IMR-90 (cell line): Measurements from ENCODE around the gene YWHAG. TPM values are rescaled to one million over a fixed set of nuclear protein-coding genes. Genes with fewer than 3 reads are reported as not detected.

Source experiments
- ATAC-seq: fragments of 200-7000 bp; cut with Tn5 transposase; 2 replicates; pipeline ENCODE4 v1.9.1; 2020; ENCODE audit warnings: low read depth, mild to moderate bottlenecking, moderate library complexity
- BruUV-seq: library from RNA; stranded (reverse); fragments of 400-500 nt; replicated peaks from 2 replicates; lab custom pipeline; 2021; lab: Mats Ljungman, UMichigan
- CTCF ChIA-PET: fragments of 300-600 bp; formaldehyde crosslinking; extraction: SDS; loops from one replicate; lab custom pipeline; 2021; ENCODE audit warnings: antibody characterized with exemption; lab: Yijun Ruan, JAX
- POLR2A ChIA-PET: fragments of 300-600 bp; sonication (Branson Sonifier 250); formaldehyde crosslinking; loops from one replicate; lab custom pipeline; 2022; ENCODE audit warnings: antibody characterized with exemption; ENCODE audit not compliant: unreplicated experiment; lab: Charles Lee
- DNase-seq: peaks from one replicate; pipeline ENCODE4 v3.0.0; 2013
- H2AFZ ChIP-seq: replicated peaks from 2 replicates; pipeline ENCODE3; 2013; ENCODE audit warnings: low read length, mild to moderate bottlenecking; ENCODE audit not compliant: poor library complexity
- H2AK5ac ChIP-seq: 2 replicates; pipeline ENCODE4 v1.6.1; 2013; ENCODE audit warnings: low read depth, low read length, inconsistent platforms
- H2AK9ac ChIP-seq: replicated peaks from 2 replicates; pipeline ENCODE3; 2013; ENCODE audit warnings: mild to moderate bottlenecking, low read depth, low read length, moderate library complexity; ENCODE audit not compliant: poor library complexity
- H2BK120ac ChIP-seq: 2 replicates; pipeline ENCODE4 v1.6.1; 2013; ENCODE audit warnings: low read depth, low read length, inconsistent platforms
- H2BK15ac ChIP-seq: 3 replicates; pipeline ENCODE4 v1.6.1; 2013; ENCODE audit warnings: low read depth, low read length, inconsistent platforms
- H2BK20ac ChIP-seq: 2 replicates; pipeline ENCODE4 v1.6.1; 2013; ENCODE audit warnings: low read depth, mild to moderate bottlenecking, inconsistent platforms, low read length, moderate library complexity
- H2BK5ac ChIP-seq: 2 replicates; pipeline ENCODE4 v1.6.1; 2013; ENCODE audit warnings: mild to moderate bottlenecking, low read depth, low read length, inconsistent platforms; ENCODE audit not compliant: poor library complexity, severe bottlenecking
- H3K14ac ChIP-seq: replicated peaks from 2 replicates; pipeline ENCODE4 v1.6.1; 2013; ENCODE audit warnings: low read depth, low read length, inconsistent platforms
- H3K18ac ChIP-seq: 2 replicates; pipeline ENCODE4 v1.6.1; 2013; ENCODE audit warnings: low read depth, low read length, control low read depth
- H3K23ac ChIP-seq: 2 replicates; pipeline ENCODE4 v1.6.1; 2013; ENCODE audit warnings: low read depth, low read length, inconsistent platforms
- H3K27ac ChIP-seq: 2 replicates; pipeline ENCODE4 v1.5.1; 2013; ENCODE audit warnings: mild to moderate bottlenecking, control low read depth, low read length; ENCODE audit not compliant: insufficient read depth
- H3K27me3 ChIP-seq: 2 replicates; pipeline ENCODE4 v1.6.1; 2013; ENCODE audit warnings: low read length; ENCODE audit not compliant: control insufficient read depth, insufficient read depth
- H3K36me3 ChIP-seq: 2 replicates; pipeline ENCODE4 v1.6.1; 2013; ENCODE audit warnings: low read length, mixed read lengths; ENCODE audit not compliant: control insufficient read depth, insufficient read depth
- H3K4ac ChIP-seq: 2 replicates; pipeline ENCODE4 v1.6.1; 2013; ENCODE audit warnings: low read depth, low read length, inconsistent platforms
- H3K4me1 ChIP-seq: 2 replicates; pipeline ENCODE4 v1.6.1; 2013; ENCODE audit warnings: low read length, mixed read lengths; ENCODE audit not compliant: control insufficient read depth, insufficient read depth
- H3K4me2 ChIP-seq: 2 replicates; pipeline ENCODE4 v1.6.1; 2013; ENCODE audit warnings: low read depth, mild to moderate bottlenecking, control low read depth, low read length, moderate library complexity
- H3K4me3 ChIP-seq: 2 replicates; pipeline ENCODE4 v1.5.1; 2013; ENCODE audit warnings: low read depth, mild to moderate bottlenecking, control low read depth, low read length, moderate library complexity; ENCODE audit not compliant: insufficient read depth
- H3K56ac ChIP-seq: 2 replicates; pipeline ENCODE4 v1.6.1; 2013; ENCODE audit warnings: low read length, inconsistent platforms; ENCODE audit not compliant: insufficient read depth; ENCODE audit errors: extremely low read depth
- H3K79me1 ChIP-seq, 2 experiments: 2 replicates each; pipeline ENCODE4 v1.6.1; 2013; ENCODE audit warnings: low read length in 2 of 2, inconsistent platforms in 1 of 2, low read depth in 1 of 2
- H3K9ac ChIP-seq: 2 replicates; pipeline ENCODE4 v1.6.1; 2013; ENCODE audit warnings: low read depth, low read length, control low read depth
- H3K9me1 ChIP-seq: 2 replicates; pipeline ENCODE4 v1.6.1; 2013; ENCODE audit warnings: low read length, inconsistent platforms; ENCODE audit not compliant: insufficient read depth
- H3K9me3 ChIP-seq: 2 replicates; pipeline ENCODE4 v1.6.1; 2013; ENCODE audit warnings: low read length; ENCODE audit not compliant: control insufficient read depth, insufficient read depth
- H4K20me1 ChIP-seq: 2 replicates; pipeline ENCODE4 v1.6.1; 2013; ENCODE audit warnings: low read length, inconsistent platforms; ENCODE audit not compliant: insufficient read depth
- H4K5ac ChIP-seq: 2 replicates; pipeline ENCODE4 v1.6.1; 2013; ENCODE audit warnings: mild to moderate bottlenecking, low read depth, low read length, control low read depth
- H4K8ac ChIP-seq, 2 experiments: 2 replicates each; pipeline ENCODE4 v1.6.1; 2013; ENCODE audit warnings: low read depth in 2 of 2, low read length in 2 of 2, control low read depth in 1 of 2, inconsistent platforms in 1 of 2
- H4K91ac ChIP-seq: 2 replicates; pipeline ENCODE4 v1.6.1; 2013; ENCODE audit warnings: low read depth, low read length, inconsistent platforms; ENCODE audit not compliant: insufficient read depth
- BHLHE40 ChIP-seq: fragments of 150-350 bp; IDR thresholded peaks from 2 replicates; pipeline ENCODE4 v1.6.1; 2016; ENCODE audit warnings: mild to moderate bottlenecking, low read depth, low read length
- CEBPB ChIP-seq: IDR thresholded peaks from 2 replicates; pipeline ENCODE4 v1.6.1; 2012; ENCODE audit warnings: low read depth, low read length, improper control_type of control experiment
- CHD1 ChIP-seq: IDR thresholded peaks from 2 replicates; pipeline ENCODE4 v1.6.1; 2012; ENCODE audit warnings: low read depth, low read length, improper control_type of control experiment
- FOS ChIP-seq: fragments of 150-350 bp; IDR thresholded peaks from 2 replicates; pipeline ENCODE4 v1.6.1; 2016; ENCODE audit warnings: low read depth, low read length
- MAFK ChIP-seq: IDR thresholded peaks from 2 replicates; pipeline ENCODE4 v1.6.1; 2012; ENCODE audit warnings: low read depth, low read length, improper control_type of control experiment
- MAZ ChIP-seq: IDR thresholded peaks from 2 replicates; pipeline ENCODE4 v1.6.1; 2012; ENCODE audit warnings: low read depth, mild to moderate bottlenecking, low read length, improper control_type of control experiment, moderate library complexity, borderline replicate concordance
- MXI1 ChIP-seq: IDR thresholded peaks from 2 replicates; pipeline ENCODE4 v1.6.1; 2012; ENCODE audit warnings: low read depth, mild to moderate bottlenecking, low read length, moderate library complexity, borderline replicate concordance
- NFE2L2 ChIP-seq: fragments of 150-350 bp; IDR thresholded peaks from 2 replicates; pipeline ENCODE4 v1.6.1; 2016; ENCODE audit warnings: low read depth, mild to moderate bottlenecking, low read length
- POLR2A ChIP-seq: IDR thresholded peaks from 2 replicates; pipeline ENCODE4 v1.6.1; 2012; ENCODE audit warnings: mild to moderate bottlenecking, low read depth, low read length
- RAD21 ChIP-seq: IDR thresholded peaks from 2 replicates; pipeline ENCODE4 v1.6.1; 2012; ENCODE audit warnings: low read length, improper control_type of control experiment
- RCOR1 ChIP-seq: IDR thresholded peaks from 2 replicates; pipeline ENCODE4 v1.6.1; 2012; ENCODE audit warnings: mild to moderate bottlenecking, low read length, improper control_type of control experiment; ENCODE audit not compliant: insufficient replicate concordance
- RFX5 ChIP-seq: IDR thresholded peaks from 2 replicates; pipeline ENCODE4 v1.8.0; 2012; ENCODE audit warnings: low read depth, mild to moderate bottlenecking, low read length, moderate library complexity
- SMC3 ChIP-seq: fragments of 150-350 bp; IDR thresholded peaks from 2 replicates; pipeline ENCODE4 v1.6.1; 2016; ENCODE audit warnings: low read depth, mild to moderate bottlenecking, antibody characterized with exemption, low read length, moderate library complexity
- WGBS, 2 experiments: methylation state at CpG; one replicate each; pipeline versions ENCODE4 v1.1.5 to v1.1.7; 2013; ENCODE audit warnings: missing lambda C conversion rate in 2 of 2; ENCODE audit not compliant: insufficient read length in 1 of 2; ENCODE audit errors: extremely low coverage in 2 of 2; 5-methylcytosine and 5-hydroxymethylcytosine counted together
- dilution Hi-C: fragments of 300-500 bp; cut with HindIII; formaldehyde crosslinking; loops from one replicate; pipeline ENCODE4 v1.14.3; 2018; ENCODE audit warnings: low sequenced_read_pairs; ENCODE audit not compliant: unreplicated experiment
- in situ Hi-C: fragments of 300-500 bp; cut with MboI; formaldehyde crosslinking; loops from 3 replicates; pipeline ENCODE4 v1.14.3; 2019; ENCODE audit warnings: low sequenced_read_pairs, inconsistent platforms, mixed read lengths
- intact Hi-C: fragments of 100-400 bp; cut with micrococcal nuclease; formaldehyde crosslinking; loops from 2 replicates; pipeline ENCODE4 v1.10.0; 2022
- polyA plus RNA-seq, 3 experiments: library from polyadenylated mRNA; depleted of rRNA; stranded (reverse); fragments of >200 nt; gene quantifications; 2 replicates each; pipeline ENCODE4 v1.2.3, GENCODE V29; 2012; ENCODE audit warnings: low replicate concordance in 1 of 3
- total RNA-seq: library from RNA; depleted of rRNA; stranded (reverse); fragments of >200 nt; gene quantifications from 2 replicates; pipeline ENCODE4 v1.2.3, GENCODE V29; 2012
- TF ChIP-seq, protein P1 (sequence below): fragments of 150-350 bp; IDR thresholded peaks from 2 replicates; pipeline ENCODE4 v1.6.1; 2017; ENCODE audit warnings: mild to moderate bottlenecking, antibody characterized with exemption, low read length, low read depth
- TF ChIP-seq, protein P2 (sequence below): fragments of 150-350 bp; IDR thresholded peaks from 2 replicates; pipeline ENCODE4 v1.6.1; 2016; ENCODE audit warnings: low read depth, mild to moderate bottlenecking, low read length, moderate library complexity, borderline replicate concordance
- TF ChIP-seq, protein P3 (sequence below): conservative IDR thresholded peaks from 2 replicates; pipeline ENCODE4 v1.5.1; 2012; ENCODE audit warnings: mild to moderate bottlenecking, low read depth, low read length, improper control_type of control experiment

YWHAG gene
- total and polyA plus RNA-seq, 2 of the 4 experiments (the other 2 are of a cell fraction) = 40.1 to 64.9 TPM

DNA sequence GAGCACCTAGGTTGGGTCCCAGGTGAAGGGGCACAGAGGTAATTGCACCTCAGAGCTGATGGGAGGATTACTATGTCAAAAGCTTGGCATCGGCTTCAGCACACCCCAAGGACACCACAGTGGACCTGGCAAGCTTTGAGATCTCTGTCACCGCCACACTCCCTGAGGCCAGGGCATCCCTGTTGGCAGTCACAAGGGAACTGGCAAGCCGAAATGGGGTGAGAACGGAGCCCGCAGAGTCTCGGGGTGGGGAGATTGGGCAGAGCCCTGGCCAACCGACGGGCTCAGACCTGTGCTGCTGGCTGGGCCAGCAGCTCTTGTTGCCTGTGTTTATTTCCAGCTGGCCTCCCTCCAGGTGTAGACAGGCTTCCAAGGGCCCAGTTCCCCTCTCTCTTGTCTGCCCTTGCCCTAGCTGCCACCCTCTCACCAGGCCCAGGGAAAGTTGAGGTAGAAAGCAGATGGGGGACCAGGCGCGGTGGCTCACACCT lies 53.9 kb downstream of the YWHAG start:
- no peak overlapping the region for H3K9ac ChIP-seq
- peaks cover 15% of the 10 kb centered on the region for H4K20me1 ChIP-seq
- no peak overlapping the region for H3K4me3 ChIP-seq
- H3K9me3 ChIP-seq = 0 out of 2 replicates have a peak, but pooled peaks cover 2% of the 10 kb centered on the region
- H3K14ac ChIP-seq = 0 out of 2 replicates have a peak overlapping the region, but pooled peaks have one; percentile 16
- H4K8ac ChIP-seq = no peak overlapping the region
- ATAC-seq (no peak), DNase-seq (no peak)
- peaks cover 10% of the 10 kb centered on the region for H3K36me3 ChIP-seq
- dilution Hi-C loops = no loop called here
- H2BK5ac ChIP-seq = no peak overlapping the region
- 69% methylated on average over 6 of the region's 10 CpGs; no CpG with 5 or more reads in 1 of the 2 experiments for WGBS, 2 experiments
- no peak overlapping the region for H3K56ac ChIP-seq
- H3K79me1 ChIP-seq = peaks cover 0 to 19% of the 10 kb centered on the region in 2 experiments; a peak in 3 of 4 replicates
- CTCF ChIA-PET = no interaction called here
- H2AK5ac ChIP-seq = 0 out of 2 replicates have a peak overlapping the region, but pooled peaks have one; percentile 38
- peak overlapping the region; percentile 52; the same call in 1 of the 2 replicates for H3K27ac ChIP-seq
- peak overlapping the region; percentile 41; the same call in 1 of the 2 replicates for H3K23ac ChIP-seq
- H3K4ac ChIP-seq = no peak overlapping the region
- no peak overlapping the region for H4K91ac ChIP-seq
- POLR2A ChIA-PET = interaction anchor here (1.0 to 1.2 kb wide), 2 partner anchors 13 to 18 kb away, joined by 3 to 5 read pairs; no protein-coding TSS in a partner anchor
- H2AFZ ChIP-seq = no peak overlapping the region
- no peak overlapping the region for H4K5ac ChIP-seq
- intact Hi-C loops = no loop called here
- H3K27me3 ChIP-seq = no peaks in the 10 kb centered on the region
- no peak overlapping the region for H2BK120ac ChIP-seq
- in situ Hi-C loops = no loop called here
- no peak overlapping the region for H2AK9ac ChIP-seq
- H3K18ac ChIP-seq = no peak overlapping the region
- peaks cover 18% of the 10 kb centered on the region for H3K4me1 ChIP-seq
- H2BK15ac ChIP-seq = no peak overlapping the region
- BruUV-seq = no TSS peak
- no peak overlapping the region for H2BK20ac ChIP-seq
- no peak for TF ChIP-seq RCOR1
- no peak for TF ChIP-seq FOS
- no peak for TF ChIP-seq MAZ
- TF ChIP-seq RAD21 = no peak
- no peak for TF ChIP-seq CHD1
- no peak for TF ChIP-seq RFX5
- TF ChIP-seq, protein P1, sequence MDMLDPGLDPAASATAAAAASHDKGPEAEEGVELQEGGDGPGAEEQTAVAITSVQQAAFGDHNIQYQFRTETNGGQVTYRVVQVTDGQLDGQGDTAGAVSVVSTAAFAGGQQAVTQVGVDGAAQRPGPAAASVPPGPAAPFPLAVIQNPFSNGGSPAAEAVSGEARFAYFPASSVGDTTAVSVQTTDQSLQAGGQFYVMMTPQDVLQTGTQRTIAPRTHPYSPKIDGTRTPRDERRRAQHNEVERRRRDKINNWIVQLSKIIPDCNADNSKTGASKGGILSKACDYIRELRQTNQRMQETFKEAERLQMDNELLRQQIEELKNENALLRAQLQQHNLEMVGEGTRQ = no peak
- TF ChIP-seq, protein P2, sequence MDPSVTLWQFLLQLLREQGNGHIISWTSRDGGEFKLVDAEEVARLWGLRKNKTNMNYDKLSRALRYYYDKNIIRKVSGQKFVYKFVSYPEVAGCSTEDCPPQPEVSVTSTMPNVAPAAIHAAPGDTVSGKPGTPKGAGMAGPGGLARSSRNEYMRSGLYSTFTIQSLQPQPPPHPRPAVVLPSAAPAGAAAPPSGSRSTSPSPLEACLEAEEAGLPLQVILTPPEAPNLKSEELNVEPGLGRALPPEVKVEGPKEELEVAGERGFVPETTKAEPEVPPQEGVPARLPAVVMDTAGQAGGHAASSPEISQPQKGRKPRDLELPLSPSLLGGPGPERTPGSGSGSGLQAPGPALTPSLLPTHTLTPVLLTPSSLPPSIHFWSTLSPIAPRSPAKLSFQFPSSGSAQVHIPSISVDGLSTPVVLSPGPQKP = no peak
- no peak; the same call in 1 of the 2 replicates for TF ChIP-seq POLR2A
- TF ChIP-seq SMC3 = no peak
- no peak for TF ChIP-seq CEBPB
- no peak for TF ChIP-seq MAFK
- no peak for TF ChIP-seq BHLHE40
- no peak for TF ChIP-seq MXI1
- TF ChIP-seq, protein P3, sequence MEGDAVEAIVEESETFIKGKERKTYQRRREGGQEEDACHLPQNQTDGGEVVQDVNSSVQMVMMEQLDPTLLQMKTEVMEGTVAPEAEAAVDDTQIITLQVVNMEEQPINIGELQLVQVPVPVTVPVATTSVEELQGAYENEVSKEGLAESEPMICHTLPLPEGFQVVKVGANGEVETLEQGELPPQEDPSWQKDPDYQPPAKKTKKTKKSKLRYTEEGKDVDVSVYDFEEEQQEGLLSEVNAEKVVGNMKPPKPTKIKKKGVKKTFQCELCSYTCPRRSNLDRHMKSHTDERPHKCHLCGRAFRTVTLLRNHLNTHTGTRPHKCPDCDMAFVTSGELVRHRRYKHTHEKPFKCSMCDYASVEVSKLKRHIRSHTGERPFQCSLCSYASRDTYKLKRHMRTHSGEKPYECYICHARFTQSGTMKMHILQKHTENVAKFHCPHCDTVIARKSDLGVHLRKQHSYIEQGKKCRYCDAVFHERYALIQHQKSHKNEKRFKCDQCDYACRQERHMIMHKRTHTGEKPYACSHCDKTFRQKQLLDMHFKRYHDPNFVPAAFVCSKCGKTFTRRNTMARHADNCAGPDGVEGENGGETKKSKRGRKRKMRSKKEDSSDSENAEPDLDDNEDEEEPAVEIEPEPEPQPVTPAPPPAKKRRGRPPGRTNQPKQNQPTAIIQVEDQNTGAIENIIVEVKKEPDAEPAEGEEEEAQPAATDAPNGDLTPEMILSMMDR = no peak
- TF ChIP-seq NFE2L2 = no peak
- 0 out of 2 replicates have a peak, but pooled peaks cover 5% of the 10 kb centered on the region for H3K9me1 ChIP-seq
- peak overlapping the region; percentile 10; the same call in 1 of the 2 replicates for H3K4me2 ChIP-seq
